ENCODE data around the gene TOMM40. TPM values are rescaled to one million over a fixed set of nuclear protein-coding genes. Genes with fewer than 3 reads are reported as not detected.

TOMM40 gene
- total and polyA plus RNA-seq, 2 of the 13 experiments (the other 11 are each of a cell fraction or from before 2014, with no cell fraction given): 72.0 to 110 TPM

DNA sequence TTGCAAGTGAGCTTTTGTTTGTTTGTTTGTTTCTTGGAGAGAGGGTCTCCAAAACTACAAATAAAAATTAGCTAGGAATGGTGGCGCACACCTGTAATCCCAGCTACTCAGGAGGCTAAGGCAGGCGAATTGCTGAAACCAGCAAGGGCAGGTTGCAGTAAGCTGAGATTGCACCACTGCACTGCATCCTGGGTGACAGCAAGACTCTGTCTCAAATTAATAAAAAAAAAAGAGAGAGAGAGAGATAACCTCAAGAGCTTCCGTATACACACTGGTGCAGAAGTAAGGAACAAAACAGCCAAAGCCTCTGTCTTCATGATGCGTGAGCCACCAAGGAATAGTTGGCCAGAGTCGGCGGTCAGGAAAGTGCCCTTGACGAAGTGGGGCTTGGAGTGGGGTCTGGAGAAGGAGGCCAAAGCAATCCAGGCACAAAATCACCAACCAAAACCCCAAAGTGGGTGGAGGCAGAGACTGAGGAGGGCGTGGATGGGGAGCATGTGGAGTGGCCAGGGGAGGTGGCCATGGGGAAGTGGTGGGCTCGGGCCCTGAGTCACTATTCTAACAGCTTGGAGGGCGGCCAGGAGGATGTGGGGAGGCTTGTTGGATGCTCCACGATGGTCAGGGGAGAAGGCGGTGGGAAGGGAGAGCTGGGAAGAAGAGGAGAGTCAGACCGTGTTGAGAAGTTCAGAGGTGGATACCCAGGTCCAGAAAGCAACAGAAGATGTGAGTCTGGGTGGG is 21.2 kb upstream of the TOMM40 start (continued):
- TF ChIP-seq, protein P1, sequence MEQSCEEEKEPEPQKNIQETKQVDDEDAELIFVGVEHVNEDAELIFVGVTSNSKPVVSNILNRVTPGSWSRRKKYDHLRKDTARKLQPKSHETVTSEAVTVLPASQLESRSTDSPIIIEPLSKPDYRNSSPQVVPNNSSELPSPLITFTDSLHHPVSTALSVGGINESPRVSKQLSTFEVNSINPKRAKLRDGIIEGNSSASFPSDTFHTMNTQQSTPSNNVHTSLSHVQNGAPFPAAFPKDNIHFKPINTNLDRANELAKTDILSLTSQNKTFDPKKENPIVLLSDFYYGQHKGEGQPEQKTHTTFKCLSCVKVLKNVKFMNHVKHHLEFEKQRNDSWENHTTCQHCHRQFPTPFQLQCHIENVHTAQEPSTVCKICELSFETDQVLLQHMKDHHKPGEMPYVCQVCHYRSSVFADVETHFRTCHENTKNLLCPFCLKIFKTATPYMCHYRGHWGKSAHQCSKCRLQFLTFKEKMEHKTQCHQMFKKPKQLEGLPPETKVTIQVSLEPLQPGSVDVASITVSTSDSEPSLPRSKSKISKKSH (CRISPR knock-in tag; IDR thresholded peaks at IDR 0.05; ENCODE audit: borderline replicate concordance): no peak

DNA sequence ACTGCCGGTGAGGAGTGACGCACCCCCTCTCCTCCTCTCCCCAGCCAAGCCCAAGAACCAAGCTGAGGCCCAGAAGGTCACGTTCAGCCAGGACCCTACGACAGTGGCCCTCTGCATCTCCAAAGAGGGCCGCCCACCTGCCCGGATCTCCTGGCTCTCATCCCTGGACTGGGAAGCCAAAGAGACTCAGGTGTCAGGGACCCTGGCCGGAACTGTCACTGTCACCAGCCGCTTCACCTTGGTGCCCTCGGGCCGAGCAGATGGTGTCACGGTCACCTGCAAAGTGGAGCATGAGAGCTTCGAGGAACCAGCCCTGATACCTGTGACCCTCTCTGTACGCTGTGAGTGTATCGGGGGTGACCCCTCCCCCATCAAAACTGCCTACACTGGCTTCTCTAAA is 19.2 kb upstream of the TOMM40 start:
- no peak overlapping the region for H2AFZ ChIP-seq (ENCODE audit: low read length)
- 96% methylated on average over 7 of the region's 14 CpGs for WGBS (ENCODE audit: low lambda C conversion rate)
- no peak overlapping the region for H3K27ac ChIP-seq (ENCODE audit: extremely low read length, insufficient read depth, low read length)
- in situ Hi-C loops (cut with HindIII; ENCODE audit: extremely low pct_ligation_motif_present, low pct_unique_long_range_greater_than_20kb): no loop called here
- no peaks in the 10 kb centered on the region for H4K20me1 ChIP-seq (ENCODE audit: insufficient read depth, low read length)
- H3K4me3 ChIP-seq (replicated peaks in 1 of 3; ENCODE audit: insufficient read depth in 1 of 3, low read depth in 2 of 3, low read length in 3 of 3): no peak overlapping the region
- peaks cover 46% of the 10 kb centered on the region for H3K4me1 ChIP-seq (ENCODE audit: insufficient read depth, low read length)
- H3K9me3 ChIP-seq (ENCODE audit: low read length): no peaks in the 10 kb centered on the region
- H3K27me3 ChIP-seq (ENCODE audit: control insufficient read depth in 1 of 2, insufficient read depth in 2 of 2, low read length in 2 of 2): no peaks in the 10 kb centered on the region
- ChIA-PET CTCF (ENCODE audit: low intra/inter-chr PET ratio, low total read pairs) (no interaction called here), POLR2A (interaction anchor here (1.1 kb wide), 1 partner anchor 19 kb away, joined by 3 read pairs; the partner anchor contains the start of gene TOMM40)
- no peak overlapping the region for H3K9ac ChIP-seq (ENCODE audit: insufficient read depth, low read depth, low read length)
- intact Hi-C loops (cut with micrococcal nuclease; ENCODE audit: unreplicated experiment): no loop called here
- no peak overlapping the region for H3K4me2 ChIP-seq (ENCODE audit: low read depth, low read length)
- ATAC-seq (no peak), DNase-seq (ENCODE audit: low spot score) (no peak), FAIRE-seq (no peak)
- H3K36me3 ChIP-seq (replicated peaks in 1 of 2; ENCODE audit: control insufficient read depth in 1 of 2, insufficient read depth in 2 of 2, low read length in 2 of 2): peaks cover 37 to 57% of the 10 kb centered on the region in 2 experiments
- no peaks in the 10 kb centered on the region for H3K79me2 ChIP-seq (ENCODE audit: insufficient read depth, low read length)
- BruUV-seq (replicated peaks): no TSS peak
- TF ChIP-seq, protein P2, sequence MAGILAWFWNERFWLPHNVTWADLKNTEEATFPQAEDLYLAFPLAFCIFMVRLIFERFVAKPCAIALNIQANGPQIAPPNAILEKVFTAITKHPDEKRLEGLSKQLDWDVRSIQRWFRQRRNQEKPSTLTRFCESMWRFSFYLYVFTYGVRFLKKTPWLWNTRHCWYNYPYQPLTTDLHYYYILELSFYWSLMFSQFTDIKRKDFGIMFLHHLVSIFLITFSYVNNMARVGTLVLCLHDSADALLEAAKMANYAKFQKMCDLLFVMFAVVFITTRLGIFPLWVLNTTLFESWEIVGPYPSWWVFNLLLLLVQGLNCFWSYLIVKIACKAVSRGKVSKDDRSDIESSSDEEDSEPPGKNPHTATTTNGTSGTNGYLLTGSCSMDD (CRISPR knock-in tag; IDR thresholded peaks at IDR 0.05): no peak
- TF ChIP-seq AGO2 (optimal IDR thresholded peaks at IDR 0.05; ENCODE audit: low read depth, low read length): peak; percentile 66
- TF ChIP-seq, protein P3, sequence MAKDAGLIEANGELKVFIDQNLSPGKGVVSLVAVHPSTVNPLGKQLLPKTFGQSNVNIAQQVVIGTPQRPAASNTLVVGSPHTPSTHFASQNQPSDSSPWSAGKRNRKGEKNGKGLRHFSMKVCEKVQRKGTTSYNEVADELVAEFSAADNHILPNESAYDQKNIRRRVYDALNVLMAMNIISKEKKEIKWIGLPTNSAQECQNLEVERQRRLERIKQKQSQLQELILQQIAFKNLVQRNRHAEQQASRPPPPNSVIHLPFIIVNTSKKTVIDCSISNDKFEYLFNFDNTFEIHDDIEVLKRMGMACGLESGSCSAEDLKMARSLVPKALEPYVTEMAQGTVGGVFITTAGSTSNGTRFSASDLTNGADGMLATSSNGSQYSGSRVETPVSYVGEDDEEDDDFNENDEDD (CRISPR knock-in tag; IDR thresholded peaks at IDR 0.05; ENCODE audit: borderline replicate concordance): no peak
- TF ChIP-seq ZNF3 (CRISPR knock-in tag; IDR thresholded peaks at IDR 0.05): 0 out of 2 replicates have a peak, but pooled peaks have one; percentile 53
- no peak for TF ChIP-seq MAZ (IDR thresholded peaks at IDR 0.05; ENCODE audit: borderline replicate concordance, low read depth, low read length)
- no peak for TF ChIP-seq MAZ (CRISPR knock-in tag; IDR thresholded peaks at IDR 0.05; ENCODE audit: low read depth)
- TF ChIP-seq, protein P4, sequence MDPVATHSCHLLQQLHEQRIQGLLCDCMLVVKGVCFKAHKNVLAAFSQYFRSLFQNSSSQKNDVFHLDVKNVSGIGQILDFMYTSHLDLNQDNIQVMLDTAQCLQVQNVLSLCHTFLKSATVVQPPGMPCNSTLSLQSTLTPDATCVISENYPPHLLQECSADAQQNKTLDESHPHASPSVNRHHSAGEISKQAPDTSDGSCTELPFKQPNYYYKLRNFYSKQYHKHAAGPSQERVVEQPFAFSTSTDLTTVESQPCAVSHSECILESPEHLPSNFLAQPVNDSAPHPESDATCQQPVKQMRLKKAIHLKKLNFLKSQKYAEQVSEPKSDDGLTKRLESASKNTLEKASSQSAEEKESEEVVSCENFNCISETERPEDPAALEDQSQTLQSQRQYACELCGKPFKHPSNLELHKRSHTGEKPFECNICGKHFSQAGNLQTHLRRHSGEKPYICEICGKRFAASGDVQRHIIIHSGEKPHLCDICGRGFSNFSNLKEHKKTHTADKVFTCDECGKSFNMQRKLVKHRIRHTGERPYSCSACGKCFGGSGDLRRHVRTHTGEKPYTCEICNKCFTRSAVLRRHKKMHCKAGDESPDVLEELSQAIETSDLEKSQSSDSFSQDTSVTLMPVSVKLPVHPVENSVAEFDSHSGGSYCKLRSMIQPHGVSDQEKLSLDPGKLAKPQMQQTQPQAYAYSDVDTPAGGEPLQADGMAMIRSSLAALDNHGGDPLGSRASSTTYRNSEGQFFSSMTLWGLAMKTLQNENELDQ (CRISPR knock-in tag; IDR thresholded peaks at IDR 0.05; ENCODE audit: borderline replicate concordance): no peak
- 0 out of 2 replicates have a peak, but pooled peaks have one; percentile 29 for TF ChIP-seq NRL (CRISPR knock-in tag; IDR thresholded peaks at IDR 0.05; ENCODE audit: borderline replicate concordance)
- no peak for TF ChIP-seq EEA1 (CRISPR knock-in tag; IDR thresholded peaks at IDR 0.05; ENCODE audit: borderline replicate concordance)
- no peak for TF ChIP-seq FOXA1 (IDR thresholded peaks at IDR 0.05)
- no peak for TF ChIP-seq FOXA1 (CRISPR knock-in tag; IDR thresholded peaks at IDR 0.05)
- TF ChIP-seq TAF1 (CRISPR knock-in tag; IDR thresholded peaks at IDR 0.05): no peak
- no peak for TF ChIP-seq SP2 (CRISPR knock-in tag; IDR thresholded peaks at IDR 0.05)
- TF ChIP-seq GLI4 (CRISPR knock-in tag; IDR thresholded peaks at IDR 0.05; ENCODE audit: borderline replicate concordance): no peak
- no peak for TF ChIP-seq RXRA (CRISPR knock-in tag; IDR thresholded peaks at IDR 0.05)

All from HepG2 (cell line).